MM.1S (cell line): Measurements from ENCODE around the gene PRPF19.

Experiments
- EZH2 ChIP-seq: fragments of 300-600 bp; sonication (generic); optimal IDR thresholded peaks from 2 replicates; pipeline ENCODE3; 2017; ENCODE audit warnings: low read depth, mild to moderate bottlenecking, antibody characterized with exemption, low read length, mixed read lengths
- TF ChIP-seq, protein P1 (sequence below): fragments of 300-600 bp; sonication (generic); IDR thresholded peaks from 2 replicates; pipeline ENCODE4 v1.5.1; 2016; ENCODE audit warnings: antibody characterized with exemption, low read length, mixed read lengths

DNA sequence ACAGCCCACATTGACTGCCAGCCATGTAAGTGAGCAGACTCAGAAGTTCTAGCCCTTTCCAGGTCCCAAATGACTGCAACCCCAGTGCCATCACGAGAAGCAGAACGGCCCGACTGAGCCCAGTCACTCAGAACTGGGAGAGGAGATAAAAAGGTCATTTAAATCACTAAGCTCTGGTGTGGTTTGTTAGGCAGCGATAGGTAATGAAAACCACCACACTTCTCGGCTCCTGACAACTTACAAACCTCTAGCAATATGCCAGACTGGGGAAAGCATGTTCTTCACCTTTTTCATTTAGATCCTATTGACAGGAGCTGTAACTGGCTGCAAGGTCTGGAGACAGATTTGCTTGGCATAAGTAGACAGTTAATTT is 38.9 kb upstream of the PRPF19 start:
- TF ChIP-seq, protein P1, sequence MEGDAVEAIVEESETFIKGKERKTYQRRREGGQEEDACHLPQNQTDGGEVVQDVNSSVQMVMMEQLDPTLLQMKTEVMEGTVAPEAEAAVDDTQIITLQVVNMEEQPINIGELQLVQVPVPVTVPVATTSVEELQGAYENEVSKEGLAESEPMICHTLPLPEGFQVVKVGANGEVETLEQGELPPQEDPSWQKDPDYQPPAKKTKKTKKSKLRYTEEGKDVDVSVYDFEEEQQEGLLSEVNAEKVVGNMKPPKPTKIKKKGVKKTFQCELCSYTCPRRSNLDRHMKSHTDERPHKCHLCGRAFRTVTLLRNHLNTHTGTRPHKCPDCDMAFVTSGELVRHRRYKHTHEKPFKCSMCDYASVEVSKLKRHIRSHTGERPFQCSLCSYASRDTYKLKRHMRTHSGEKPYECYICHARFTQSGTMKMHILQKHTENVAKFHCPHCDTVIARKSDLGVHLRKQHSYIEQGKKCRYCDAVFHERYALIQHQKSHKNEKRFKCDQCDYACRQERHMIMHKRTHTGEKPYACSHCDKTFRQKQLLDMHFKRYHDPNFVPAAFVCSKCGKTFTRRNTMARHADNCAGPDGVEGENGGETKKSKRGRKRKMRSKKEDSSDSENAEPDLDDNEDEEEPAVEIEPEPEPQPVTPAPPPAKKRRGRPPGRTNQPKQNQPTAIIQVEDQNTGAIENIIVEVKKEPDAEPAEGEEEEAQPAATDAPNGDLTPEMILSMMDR = no peak
- no peak for TF ChIP-seq EZH2
